ENCODE data around the gene SH2D3C. TPM values are rescaled to one million over a fixed set of nuclear protein-coding genes. Genes with fewer than 3 reads are reported as not detected.

SH2D3C gene
- total RNA-seq, 1 donor from 2014 or later, result 59.4 TPM

DNA sequence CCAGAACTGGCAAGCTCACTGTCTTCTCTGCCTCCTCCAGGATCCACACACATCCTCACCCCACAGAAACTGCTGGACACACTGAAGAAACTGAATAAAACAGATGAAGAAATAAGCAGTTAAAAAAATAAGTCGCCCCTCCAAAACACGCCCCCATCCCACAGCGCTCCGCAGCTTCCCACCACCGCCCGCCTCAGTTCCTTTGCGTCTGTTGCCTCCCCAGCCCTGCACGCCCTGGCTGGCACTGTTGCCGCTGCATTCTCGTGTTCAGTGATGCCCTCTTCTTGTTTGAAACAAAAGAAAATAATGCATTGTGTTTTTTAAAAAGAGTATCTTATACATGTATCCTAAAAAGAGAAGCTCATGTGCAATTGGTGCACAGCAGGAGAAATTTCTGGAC lies 87.7 kb downstream of the SH2D3C start:
- DNase-seq, result no peak
- no peaks in the 10 kb centered on the region for H3K9me3 ChIP-seq
- TF ChIP-seq, protein P1, sequence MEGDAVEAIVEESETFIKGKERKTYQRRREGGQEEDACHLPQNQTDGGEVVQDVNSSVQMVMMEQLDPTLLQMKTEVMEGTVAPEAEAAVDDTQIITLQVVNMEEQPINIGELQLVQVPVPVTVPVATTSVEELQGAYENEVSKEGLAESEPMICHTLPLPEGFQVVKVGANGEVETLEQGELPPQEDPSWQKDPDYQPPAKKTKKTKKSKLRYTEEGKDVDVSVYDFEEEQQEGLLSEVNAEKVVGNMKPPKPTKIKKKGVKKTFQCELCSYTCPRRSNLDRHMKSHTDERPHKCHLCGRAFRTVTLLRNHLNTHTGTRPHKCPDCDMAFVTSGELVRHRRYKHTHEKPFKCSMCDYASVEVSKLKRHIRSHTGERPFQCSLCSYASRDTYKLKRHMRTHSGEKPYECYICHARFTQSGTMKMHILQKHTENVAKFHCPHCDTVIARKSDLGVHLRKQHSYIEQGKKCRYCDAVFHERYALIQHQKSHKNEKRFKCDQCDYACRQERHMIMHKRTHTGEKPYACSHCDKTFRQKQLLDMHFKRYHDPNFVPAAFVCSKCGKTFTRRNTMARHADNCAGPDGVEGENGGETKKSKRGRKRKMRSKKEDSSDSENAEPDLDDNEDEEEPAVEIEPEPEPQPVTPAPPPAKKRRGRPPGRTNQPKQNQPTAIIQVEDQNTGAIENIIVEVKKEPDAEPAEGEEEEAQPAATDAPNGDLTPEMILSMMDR (IDR thresholded peaks at IDR 0.05), result no peak
- H3K27ac ChIP-seq, result no peak overlapping the region
- intact Hi-C loops (cut with DNase I), result no loop called here
- H3K27me3 ChIP-seq (ENCODE audit: low read depth), result no peaks in the 10 kb centered on the region
- H3K4me1 ChIP-seq, result no peaks in the 10 kb centered on the region
- no peak overlapping the region for H3K4me3 ChIP-seq
- ATAC-seq, result no peak
- peaks cover 83% of the 10 kb centered on the region for H3K36me3 ChIP-seq

- H3K36me3 ChIP-seq, result peaks cover 93% of the 10 kb centered on the region
These were observed 89.0 kb downstream of the SH2D3C start for GRCh38 chr9:127689329-127690000.

More at GRCh38 chr9:127689329-127690000, 89.0 kb downstream of the SH2D3C start:
- Histone ChIP-seq H3K4me3 (no peak overlapping the region), H3K4me1 (no peaks in the 10 kb centered on the region), H3K27me3 (ENCODE audit: low read depth) (no peaks in the 10 kb centered on the region), H3K9me3 (no peaks in the 10 kb centered on the region), H3K27ac (no peak overlapping the region)
- no peak for ATAC-seq
- no peak for DNase-seq
- TF ChIP-seq, protein P1 (IDR thresholded peaks at IDR 0.05), result no peak
- intact Hi-C loops (cut with DNase I), result no loop called here

Small RNAs within 50 kb of the gene (microRNA-seq; reads per million reads assigned to microRNA genes)
- gene MIR2861 (ENCODE audit: borderline number of aligned reads) (not detected), gene MIR3960 (ENCODE audit: borderline number of aligned reads) (not detected)

Other genes starting within 250 kb of the SH2D3C start
- gene STXBP1, start 166.4 kb downstream of the SH2D3C start, total RNA-seq, result 88.6 TPM
- gene CFAP157, start 71.7 kb downstream of the SH2D3C start, total RNA-seq, result 25.9 TPM
- 9.1 TPM for gene PTRH1, start 63.0 kb downstream of the SH2D3C start, total RNA-seq
- 1.3 TPM for gene TTC16, start 62.6 kb downstream of the SH2D3C start, total RNA-seq
- 16.5 TPM for gene TOR2A, start 43.4 kb downstream of the SH2D3C start, total RNA-seq
- gene CDK9, start 7.4 kb upstream of the SH2D3C start, total RNA-seq, result 96.2 TPM
- 55.4 TPM for gene FPGS, start 24.2 kb upstream of the SH2D3C start, total RNA-seq
- 323 TPM for gene ENG, start 76.0 kb upstream of the SH2D3C start, total RNA-seq
- 185 TPM for gene AK1, start 99.0 kb upstream of the SH2D3C start, total RNA-seq
- 82.0 TPM for gene ST6GALNAC6, start 120.9 kb upstream of the SH2D3C start, total RNA-seq
- 45.6 TPM for gene ST6GALNAC4, start 138.4 kb upstream of the SH2D3C start, total RNA-seq
- gene PIP5KL1, start 152.1 kb upstream of the SH2D3C start, total RNA-seq, result 11.5 TPM
- 33.7 TPM for gene DPM2, start 159.2 kb upstream of the SH2D3C start, total RNA-seq
- gene EEIG1, start 202.3 kb upstream of the SH2D3C start, total RNA-seq, result 36.0 TPM

All from lower lobe of right lung (tissue), 2 donors.